Endothelial cell of umbilical vein (primary cell): ENCODE measurements around the gene GTF2H4. TPM values are rescaled to one million over a fixed set of nuclear protein-coding genes. Genes with fewer than 3 reads are reported as not detected.

Experiments
- BruUV-seq: library from RNA; stranded (reverse); fragments of 400-500 nt; replicated peaks from 2 replicates; lab custom pipeline; 2021; lab: Mats Ljungman, UMichigan
- CTCF ChIA-PET: fragments of 300-600, 350-600 bp; sonication (Branson Sonifier 250); formaldehyde crosslinking; loops from one replicate; lab custom pipeline; 2021; ENCODE audit warnings: antibody characterized with exemption, inconsistent platforms; lab: Charles Lee
- POLR2A ChIA-PET: fragments of 300-600, 350-600 bp; sonication (Branson Sonifier 250); formaldehyde crosslinking; loops from one replicate; lab custom pipeline; 2021; ENCODE audit warnings: antibody characterized with exemption, inconsistent platforms; lab: Charles Lee
- DNase-seq: peaks from one replicate; pipeline ENCODE4 v3.0.0-alpha.2; 2011; ENCODE audit warnings: low read depth, low spot score
- FAIRE-seq: peaks from 2 replicates; lab custom pipeline; 2011; peaks lifted over from hg19 to GRCh38; lab: Jason Lieb, UNC
- H2AFZ ChIP-seq: 2 replicates; pipeline ENCODE4 v1.6.0; 2012; ENCODE audit warnings: low read depth, low read length, control low read depth, inconsistent platforms
- H3K27ac ChIP-seq: 2 replicates; pipeline ENCODE4 v1.5.1; 2011; ENCODE audit warnings: low read depth, mild to moderate bottlenecking, control low read depth, low read length, moderate library complexity; ENCODE audit not compliant: insufficient read depth
- H3K27me3 ChIP-seq, 2 experiments: 2 replicates each; pipeline versions ENCODE4 v1.6.0 to v1.6.1; 2011; ENCODE audit warnings: low read length in 2 of 2, mixed read lengths in 1 of 2; ENCODE audit not compliant: control insufficient read depth in 2 of 2, insufficient read depth in 2 of 2
- H3K36me3 ChIP-seq, 2 experiments: 2 replicates in 1 of 2; 3 replicates in 1 of 2; pipeline ENCODE4 v1.5.1; 2011; ENCODE audit warnings: low read length in 2 of 2, mild to moderate bottlenecking in 1 of 2, moderate library complexity in 1 of 2; ENCODE audit not compliant: control insufficient read depth in 2 of 2, insufficient read depth in 2 of 2; ENCODE audit errors: extremely low read depth in 1 of 2
- H3K4me1 ChIP-seq: 3 replicates; pipeline ENCODE4 v1.5.1; 2011; ENCODE audit warnings: mild to moderate bottlenecking, low read length; ENCODE audit not compliant: control insufficient read depth, insufficient read depth; ENCODE audit errors: extremely low read depth
- H3K4me2 ChIP-seq: 2 replicates; pipeline ENCODE4 v1.6.1; 2011; ENCODE audit warnings: low read length, control low read depth, mixed read lengths; ENCODE audit not compliant: insufficient read depth
- H3K4me3 ChIP-seq, 3 experiments: fragments of 200-600 bp in 1 of 3; sonication (generic), shearing (Covaris generic) in 1 of 3; replicated peaks in 1 of 3; 2 replicates each; pipeline ENCODE4 v1.5.1; 2011 to 2016; ENCODE audit warnings: control low read depth in 3 of 3, low read length in 3 of 3, mild to moderate bottlenecking in 2 of 3, inconsistent platforms in 1 of 3, low read depth in 1 of 3, moderate library complexity in 1 of 3; ENCODE audit not compliant: insufficient read depth in 1 of 3
- H3K79me2 ChIP-seq: 2 replicates; pipeline ENCODE4 v1.6.0; 2012; ENCODE audit warnings: low read length, inconsistent platforms; ENCODE audit not compliant: control insufficient read depth, insufficient read depth
- H3K9ac ChIP-seq: replicated peaks from 2 replicates; pipeline ENCODE3; 2011; ENCODE audit warnings: low read length, control low read depth; ENCODE audit not compliant: insufficient read depth; ENCODE audit errors: extremely low read depth
- H3K9me1 ChIP-seq: replicated peaks from 3 replicates; pipeline ENCODE4 v1.6.0; 2011; ENCODE audit warnings: mild to moderate bottlenecking, low read length; ENCODE audit not compliant: control insufficient read depth, insufficient read depth; ENCODE audit errors: extremely low read depth
- H3K9me3 ChIP-seq: replicated peaks from 2 replicates; pipeline ENCODE4 v1.5.1; 2012; ENCODE audit warnings: low read length, inconsistent platforms; ENCODE audit not compliant: control insufficient read depth, insufficient read depth
- H4K20me1 ChIP-seq: replicated peaks from 2 replicates; pipeline ENCODE3; 2011; ENCODE audit warnings: mild to moderate bottlenecking, low read length; ENCODE audit not compliant: control insufficient read depth, insufficient read depth; ENCODE audit errors: extremely low read depth
- CTCF ChIP-seq, 2 donors: IDR thresholded peaks; 1 replicate in 1 of 2; 2 replicates in 1 of 2; pipeline ENCODE4 v1.5.1; 2011; ENCODE audit warnings: low read length in 2 of 2, mild to moderate bottlenecking in 2 of 2, moderate library complexity in 2 of 2, control low read depth in 1 of 2, inconsistent platforms in 1 of 2, low read depth in 1 of 2; ENCODE audit not compliant: insufficient read depth in 1 of 2; ENCODE audit errors: extremely low read depth in 1 of 2
- EZH2 ChIP-seq: IDR thresholded peaks from 2 replicates; pipeline ENCODE4 v1.6.1; 2012; ENCODE audit warnings: borderline replicate concordance, low read depth, mild to moderate bottlenecking, moderate library complexity, low read length, inconsistent platforms; ENCODE audit not compliant: severe bottlenecking
- FOS ChIP-seq: IDR thresholded peaks from 2 replicates; pipeline ENCODE4 v1.6.1; 2011; ENCODE audit warnings: mild to moderate bottlenecking, low read length, moderate library complexity, borderline replicate concordance; ENCODE audit not compliant: insufficient read depth
- GATA2 ChIP-seq: IDR thresholded peaks from 2 replicates; pipeline ENCODE4 v1.7.0; 2011; ENCODE audit warnings: low read depth, mild to moderate bottlenecking, moderate library complexity, mixed read lengths, low read length; ENCODE audit not compliant: insufficient read length, insufficient read depth
- JUN ChIP-seq: IDR thresholded peaks from 2 replicates; pipeline ENCODE4 v1.6.1; 2011; ENCODE audit warnings: borderline replicate concordance, low read depth; ENCODE audit not compliant: insufficient read length, insufficient read depth
- MAX ChIP-seq: IDR thresholded peaks from 2 replicates; pipeline ENCODE4 v1.6.1; 2011; ENCODE audit not compliant: insufficient read depth, insufficient read length
- dilution Hi-C: fragments of 300-500 bp; cut with MboI; formaldehyde crosslinking; loops from one replicate; pipeline ENCODE4 v1.15.0; 2019; ENCODE audit warnings: low sequenced_read_pairs; ENCODE audit not compliant: extremely low pct_ligation_motif_present
- intact Hi-C: fragments of 100-400 bp; cut with micrococcal nuclease; formaldehyde crosslinking; loops from one replicate; pipeline ENCODE4 v1.10.0; 2022
- polyA plus RNA-seq, 4 experiments: library from polyadenylated mRNA; depleted of rRNA in 3 of 4; stranded (reverse) in 3 of 4; unstranded in 1 of 4; fragments of >200 nt; gene quantifications; 2 replicates each; pipeline versions ENCODE4 v1.2.1 to v1.2.3, GENCODE V29; 2011 to 2012; ENCODE audit warnings: missing spikeins in 1 of 4
- total RNA-seq: library from RNA; stranded (reverse); gene quantifications from 2 replicates; pipeline ENCODE4 v1.2.3, GENCODE V29; 2021

The GTF2H4 gene
- total and polyA plus RNA-seq, 2 donors (not counting 3 experiments of a cell fraction or from before 2014, with no cell fraction given), result 40.5 to 52.6 TPM

- dilution Hi-C loops (no loop called here), intact Hi-C loops (no loop called here)
- FAIRE-seq (no peak), DNase-seq (no peak)
- H3K9me1 ChIP-seq, result no peaks in the 10 kb centered on the region
- no peaks in the 10 kb centered on the region for H3K36me3 ChIP-seq
- ChIA-PET POLR2A (no interaction called here), CTCF (no interaction called here)
- H3K27me3 ChIP-seq, result peaks cover 0 to 7% of the 10 kb centered on the region in 2 experiments
- no peak overlapping the region for H3K27ac ChIP-seq
- H3K4me1 ChIP-seq, result no peaks in the 10 kb centered on the region
- no peak overlapping the region for H3K4me3 ChIP-seq
- H3K4me2 ChIP-seq, result no peak overlapping the region
- no peaks in the 10 kb centered on the region for H3K79me2 ChIP-seq
- TF ChIP-seq MAX (no peak), JUN (no peak), EZH2 (no peak), GATA2 (no peak), FOS (no peak), CTCF (IDR thresholded peaks at IDR 0.05; ENCODE audit: extremely low read depth in 1 of 2, insufficient read depth in 1 of 2, low read depth in 1 of 2, low read length in 2 of 2) (no peak)
- H4K20me1 ChIP-seq, result no peaks in the 10 kb centered on the region
- H2AFZ ChIP-seq, result no peak overlapping the region
- no peaks in the 10 kb centered on the region for H3K9me3 ChIP-seq
- no peak overlapping the region for H3K9ac ChIP-seq
- BruUV-seq, result no TSS peak
These were observed 27.0 kb downstream of the GTF2H4 start for GRCh38 chr6:30935018-30935417.
